ENCODE measurements around the gene CLEC1B.

The CLEC1B gene

DNA sequence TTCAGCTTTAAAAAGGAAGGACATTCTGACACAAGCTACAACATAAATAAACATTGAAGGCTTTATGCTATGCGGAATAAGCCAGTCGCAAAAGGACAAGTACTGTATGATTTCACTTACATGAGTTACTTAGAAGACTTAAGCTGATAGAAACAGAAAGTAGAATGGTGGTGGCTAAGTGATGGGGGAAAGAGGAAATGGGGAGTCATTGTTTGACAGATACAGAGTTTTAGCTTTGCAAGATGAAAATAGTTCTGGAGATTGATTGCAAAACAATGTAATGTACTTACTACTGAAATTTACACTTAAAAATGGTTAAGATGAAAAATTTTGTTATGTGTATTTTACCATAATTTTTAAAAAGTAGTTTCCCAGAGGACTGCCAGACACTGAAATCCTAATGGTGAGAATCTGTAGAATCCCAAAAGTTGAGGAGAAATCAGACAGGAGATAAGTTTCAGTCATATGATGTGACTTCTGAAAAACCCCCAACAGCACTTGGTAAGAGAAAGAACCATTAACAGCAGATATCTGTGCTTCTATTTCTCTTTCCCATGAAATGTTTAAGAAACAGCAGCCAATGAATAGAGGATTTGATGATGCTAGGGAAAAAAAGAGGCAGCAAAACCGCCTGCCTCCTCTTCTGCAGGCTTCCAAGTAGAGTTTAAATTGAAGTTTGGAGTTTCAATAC, 50.2 kb downstream of the CLEC1B start:
- TF ChIP-seq SUZ12 (IDR thresholded peaks at IDR 0.05) (no peak), CTBP1 (IDR thresholded peaks at IDR 0.05; ENCODE audit: borderline replicate concordance) (no peak), BHLHE40 (IDR thresholded peaks at IDR 0.05; ENCODE audit: borderline replicate concordance) (no peak), FOXM1 (IDR thresholded peaks at IDR 0.05; ENCODE audit: borderline replicate concordance) (no peak), SP1 (IDR thresholded peaks at IDR 0.05) (no peak), FOXK2 (IDR thresholded peaks at IDR 0.05) (no peak), L3MBTL2 (conservative IDR thresholded peaks at IDR 0.05) (no peak), FOXA1 (IDR thresholded peaks at IDR 0.05) (no peak), ARNT (IDR thresholded peaks at IDR 0.05) (no peak), HDGF (IDR thresholded peaks at IDR 0.05; ENCODE audit: borderline replicate concordance) (no peak), LEF1 (IDR thresholded peaks at IDR 0.05; ENCODE audit: borderline replicate concordance) (no peak), NFRKB (IDR thresholded peaks at IDR 0.05) (no peak)
- TF ChIP-seq, protein P1, sequence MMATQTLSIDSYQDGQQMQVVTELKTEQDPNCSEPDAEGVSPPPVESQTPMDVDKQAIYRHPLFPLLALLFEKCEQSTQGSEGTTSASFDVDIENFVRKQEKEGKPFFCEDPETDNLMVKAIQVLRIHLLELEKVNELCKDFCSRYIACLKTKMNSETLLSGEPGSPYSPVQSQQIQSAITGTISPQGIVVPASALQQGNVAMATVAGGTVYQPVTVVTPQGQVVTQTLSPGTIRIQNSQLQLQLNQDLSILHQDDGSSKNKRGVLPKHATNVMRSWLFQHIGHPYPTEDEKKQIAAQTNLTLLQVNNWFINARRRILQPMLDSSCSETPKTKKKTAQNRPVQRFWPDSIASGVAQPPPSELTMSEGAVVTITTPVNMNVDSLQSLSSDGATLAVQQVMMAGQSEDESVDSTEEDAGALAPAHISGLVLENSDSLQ (IDR thresholded peaks at IDR 0.05) = no peak
- ChIA-PET POLR2A (no interaction called here), CTCF (no interaction called here)
- DNase-seq (ENCODE audit: extremely low spot score) = no peak

DNA sequence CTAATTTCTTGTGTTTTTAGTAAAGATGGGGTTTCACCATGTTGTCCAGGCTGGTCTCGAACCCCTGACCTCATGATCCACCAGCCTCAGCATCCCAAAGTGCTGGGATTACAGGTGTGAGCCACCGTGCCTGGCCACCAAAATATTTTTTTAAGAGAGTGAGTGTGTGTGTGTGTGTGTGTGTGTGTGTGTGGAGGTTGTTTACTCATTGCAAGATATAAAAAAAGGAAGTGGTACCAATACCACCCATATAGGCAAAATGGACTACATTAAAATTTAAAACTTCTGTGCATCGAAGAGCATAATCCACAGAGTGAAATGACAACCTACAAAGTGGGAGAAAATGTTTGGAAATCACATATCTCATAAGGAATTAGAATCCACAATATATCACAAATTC, 51.2 kb downstream of the CLEC1B start:
- ChIA-PET POLR2A (no interaction called here), CTCF (no interaction called here)
- no peak for DNase-seq (ENCODE audit: extremely low spot score)
- TF ChIP-seq FOXM1 (IDR thresholded peaks at IDR 0.05; ENCODE audit: borderline replicate concordance) = no peak
- TF ChIP-seq, protein P1 (IDR thresholded peaks at IDR 0.05) = no peak
- TF ChIP-seq ELF4 (IDR thresholded peaks at IDR 0.05) = no peak
- TF ChIP-seq ARNT (IDR thresholded peaks at IDR 0.05) = no peak
- TF ChIP-seq NFRKB (IDR thresholded peaks at IDR 0.05) = no peak
- no peak for TF ChIP-seq HDGF (IDR thresholded peaks at IDR 0.05; ENCODE audit: borderline replicate concordance)
- TF ChIP-seq SP1 (IDR thresholded peaks at IDR 0.05) = no peak
- TF ChIP-seq ZNF384 (IDR thresholded peaks at IDR 0.05) = no peak
- no peak for TF ChIP-seq CTBP1 (IDR thresholded peaks at IDR 0.05; ENCODE audit: borderline replicate concordance)
- TF ChIP-seq FOXA1 (IDR thresholded peaks at IDR 0.05) = no peak
- no peak for TF ChIP-seq L3MBTL2 (conservative IDR thresholded peaks at IDR 0.05)
- no peak for TF ChIP-seq LEF1 (IDR thresholded peaks at IDR 0.05; ENCODE audit: borderline replicate concordance)
- no peak for TF ChIP-seq SUZ12 (IDR thresholded peaks at IDR 0.05)
- no peak for TF ChIP-seq TARDBP (IDR thresholded peaks at IDR 0.05)
- no peak for TF ChIP-seq FOXK2 (IDR thresholded peaks at IDR 0.05)
- no peak for TF ChIP-seq BHLHE40 (IDR thresholded peaks at IDR 0.05; ENCODE audit: borderline replicate concordance)

DNA sequence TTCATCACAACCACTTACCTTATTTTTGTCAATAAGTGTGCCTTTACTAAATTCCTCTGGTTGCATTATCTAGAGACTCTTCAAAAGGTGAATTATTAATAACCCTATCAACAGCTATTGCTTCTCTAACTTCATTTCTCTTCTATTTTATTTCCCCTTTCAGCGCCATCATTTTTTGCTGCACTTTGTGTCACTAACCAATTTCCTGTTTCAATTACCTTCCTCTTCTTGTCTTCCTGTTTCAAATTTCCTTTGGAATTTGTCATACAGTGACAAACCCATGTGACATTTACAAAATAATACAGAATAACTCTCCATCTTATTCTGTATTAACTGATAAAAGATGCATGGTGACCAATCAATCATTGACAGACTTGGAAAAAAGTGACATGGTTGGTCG, 54.5 kb downstream of the CLEC1B start:
- TF ChIP-seq ELF4 (IDR thresholded peaks at IDR 0.05) (no peak), SP1 (IDR thresholded peaks at IDR 0.05) (no peak), FOXA1 (IDR thresholded peaks at IDR 0.05) (no peak), NFRKB (IDR thresholded peaks at IDR 0.05) (no peak), LEF1 (IDR thresholded peaks at IDR 0.05; ENCODE audit: borderline replicate concordance) (no peak), ZNF384 (IDR thresholded peaks at IDR 0.05) (no peak), BHLHE40 (IDR thresholded peaks at IDR 0.05; ENCODE audit: borderline replicate concordance) (no peak), SUZ12 (IDR thresholded peaks at IDR 0.05) (no peak), HDGF (IDR thresholded peaks at IDR 0.05; ENCODE audit: borderline replicate concordance) (no peak), ARNT (IDR thresholded peaks at IDR 0.05) (no peak), FOXK2 (IDR thresholded peaks at IDR 0.05) (no peak), FOXM1 (IDR thresholded peaks at IDR 0.05; ENCODE audit: borderline replicate concordance) (no peak), L3MBTL2 (conservative IDR thresholded peaks at IDR 0.05) (no peak), CTBP1 (IDR thresholded peaks at IDR 0.05; ENCODE audit: borderline replicate concordance) (no peak), TARDBP (IDR thresholded peaks at IDR 0.05) (no peak)
- TF ChIP-seq, protein P1 (IDR thresholded peaks at IDR 0.05) = no peak
- DNase-seq (ENCODE audit: extremely low spot score) = no peak
- ChIA-PET CTCF (no interaction called here), POLR2A (no interaction called here)

DNA sequence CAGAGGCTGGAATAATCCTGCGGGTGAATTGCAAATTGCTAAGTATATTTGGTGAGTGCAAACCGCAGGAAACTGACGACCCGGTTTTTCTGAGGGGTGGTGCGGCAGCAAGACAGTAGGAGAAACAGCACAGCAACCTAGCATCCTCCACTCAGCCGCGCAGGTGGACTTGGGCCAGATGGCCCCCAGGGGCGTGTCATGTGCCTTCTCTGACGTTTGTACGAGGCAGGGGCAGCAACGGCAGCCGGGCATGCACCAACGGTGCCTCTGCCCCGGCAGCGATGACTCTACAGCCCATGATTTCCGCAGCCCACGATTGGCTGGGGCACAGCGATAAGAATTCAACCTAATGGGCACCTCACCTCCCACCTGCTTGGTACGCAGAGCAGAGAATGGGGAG, 55.7 kb downstream of the CLEC1B start:
- ChIA-PET POLR2A (no interaction called here), CTCF (no interaction called here)
- TF ChIP-seq BHLHE40 (IDR thresholded peaks at IDR 0.05; ENCODE audit: borderline replicate concordance) (no peak), ZNF384 (IDR thresholded peaks at IDR 0.05) (no peak), NFRKB (IDR thresholded peaks at IDR 0.05) (no peak), L3MBTL2 (conservative IDR thresholded peaks at IDR 0.05) (no peak), ARNT (IDR thresholded peaks at IDR 0.05) (no peak)
- no peak for DNase-seq (ENCODE audit: extremely low spot score)
